ENCODE data around the gene PIK3R3.

Gene PIK3R3

GRCh38 chr1:46130121-46130520 is 2.3 kb downstream of the PIK3R3 start:
- Histone ChIP-seq H3K4me1 (ENCODE audit: control insufficient read depth, insufficient read depth, low read length) (peaks cover 37% of the 10 kb centered on the region), H3K27me3 (replicated peaks; ENCODE audit: control insufficient read depth, insufficient read depth, low read length) (no peaks in the 10 kb centered on the region), H3K9me3 (ENCODE audit: control insufficient read depth, low read length) (no peaks in the 10 kb centered on the region), H3K4me3 (ENCODE audit: low read length) (peak overlapping the region; percentile 96), H3K9ac (ENCODE audit: low read length) (peak overlapping the region; percentile 83), H3K36me3 (ENCODE audit: control insufficient read depth, insufficient read depth, low read length, severe bottlenecking) (no peaks in the 10 kb centered on the region)
- peak; percentile 54 for DNase-seq (ENCODE audit: low read depth)

- DNase-seq (ENCODE audit: low read depth): peak; percentile 72
- H3K9ac ChIP-seq (ENCODE audit: low read length): no peak overlapping the region
- peaks cover 20% of the 10 kb centered on the region for H3K4me1 ChIP-seq (ENCODE audit: control insufficient read depth, insufficient read depth, low read length)
- no peaks in the 10 kb centered on the region for H3K9me3 ChIP-seq (ENCODE audit: control insufficient read depth, low read length)
- no peaks in the 10 kb centered on the region for H3K27me3 ChIP-seq (replicated peaks; ENCODE audit: control insufficient read depth, insufficient read depth, low read length)
- no peak overlapping the region for H3K4me3 ChIP-seq (ENCODE audit: low read length)
- no peaks in the 10 kb centered on the region for H3K36me3 ChIP-seq (ENCODE audit: control insufficient read depth, insufficient read depth, low read length, severe bottlenecking)
Measured at GRCh38 chr1:46128344-46128743, 4.1 kb downstream of the PIK3R3 start.

GRCh38 chr1:46118856-46119255 is 13.6 kb downstream of the PIK3R3 start:
- Histone ChIP-seq H3K9me3 (ENCODE audit: control insufficient read depth, low read length) (no peaks in the 10 kb centered on the region), H3K9ac (ENCODE audit: low read length) (no peak overlapping the region), H3K36me3 (ENCODE audit: control insufficient read depth, insufficient read depth, low read length, severe bottlenecking) (no peaks in the 10 kb centered on the region), H3K4me3 (ENCODE audit: low read length) (no peak overlapping the region), H3K4me1 (ENCODE audit: control insufficient read depth, insufficient read depth, low read length) (peaks cover 3% of the 10 kb centered on the region), H3K27me3 (replicated peaks; ENCODE audit: control insufficient read depth, insufficient read depth, low read length) (no peaks in the 10 kb centered on the region)
- no peak for DNase-seq (ENCODE audit: low read depth)

GRCh38 chr1:46117810-46118494 is 14.5 kb downstream of the PIK3R3 start:
- no peaks in the 10 kb centered on the region for H3K36me3 ChIP-seq (ENCODE audit: control insufficient read depth, insufficient read depth, low read length, severe bottlenecking)
- H3K4me1 ChIP-seq (ENCODE audit: control insufficient read depth, insufficient read depth, low read length): peaks cover 3% of the 10 kb centered on the region
- no peak overlapping the region for H3K9ac ChIP-seq (ENCODE audit: low read length)
- DNase-seq (ENCODE audit: low read depth): no peak
- no peak overlapping the region for H3K4me3 ChIP-seq (ENCODE audit: low read length)
- no peaks in the 10 kb centered on the region for H3K27me3 ChIP-seq (replicated peaks; ENCODE audit: control insufficient read depth, insufficient read depth, low read length)
- no peaks in the 10 kb centered on the region for H3K9me3 ChIP-seq (ENCODE audit: control insufficient read depth, low read length)

- H3K9ac ChIP-seq (ENCODE audit: low read length): peak overlapping the region; percentile 5
- no peaks in the 10 kb centered on the region for H3K36me3 ChIP-seq (ENCODE audit: control insufficient read depth, insufficient read depth, low read length, severe bottlenecking)
Measured at GRCh38 chr1:46114925-46115603, 17.4 kb downstream of the PIK3R3 start.

GRCh38 chr1:46113948-46114347 is 18.5 kb downstream of the PIK3R3 start:
- no peak overlapping the region for H3K4me3 ChIP-seq (ENCODE audit: low read length)
- no peak overlapping the region for H3K9ac ChIP-seq (ENCODE audit: low read length)
- no peaks in the 10 kb centered on the region for H3K27me3 ChIP-seq (replicated peaks; ENCODE audit: control insufficient read depth, insufficient read depth, low read length)
- DNase-seq (ENCODE audit: low read depth): no peak
- no peaks in the 10 kb centered on the region for H3K9me3 ChIP-seq (ENCODE audit: control insufficient read depth, low read length)
- no peaks in the 10 kb centered on the region for H3K36me3 ChIP-seq (ENCODE audit: control insufficient read depth, insufficient read depth, low read length, severe bottlenecking)
- H3K4me1 ChIP-seq (ENCODE audit: control insufficient read depth, insufficient read depth, low read length): peaks cover 6% of the 10 kb centered on the region

More at GRCh38 chr1:46114925-46115603, 17.4 kb downstream of the PIK3R3 start:
- no peak for DNase-seq (ENCODE audit: low read depth)
- H3K9me3 ChIP-seq (ENCODE audit: control insufficient read depth, low read length): no peaks in the 10 kb centered on the region
- peak overlapping the region; percentile 55 for H3K4me3 ChIP-seq (ENCODE audit: low read length)
- no peaks in the 10 kb centered on the region for H3K27me3 ChIP-seq (replicated peaks; ENCODE audit: control insufficient read depth, insufficient read depth, low read length)
- H3K4me1 ChIP-seq (ENCODE audit: control insufficient read depth, insufficient read depth, low read length): peaks cover 6% of the 10 kb centered on the region

- Histone ChIP-seq H3K36me3 (ENCODE audit: control insufficient read depth, insufficient read depth, low read length, severe bottlenecking) (no peaks in the 10 kb centered on the region), H3K4me3 (ENCODE audit: low read length) (no peak overlapping the region), H3K9me3 (ENCODE audit: control insufficient read depth, low read length) (no peaks in the 10 kb centered on the region), H3K27me3 (replicated peaks; ENCODE audit: control insufficient read depth, insufficient read depth, low read length) (no peaks in the 10 kb centered on the region), H3K9ac (ENCODE audit: low read length) (no peak overlapping the region), H3K4me1 (ENCODE audit: control insufficient read depth, insufficient read depth, low read length) (peaks cover 6% of the 10 kb centered on the region)
- no peak for DNase-seq (ENCODE audit: low read depth)
Measured at GRCh38 chr1:46112108-46112507, 20.3 kb downstream of the PIK3R3 start.

- Histone ChIP-seq H3K36me3 (ENCODE audit: control insufficient read depth, insufficient read depth, low read length, severe bottlenecking) (no peaks in the 10 kb centered on the region), H3K9ac (ENCODE audit: low read length) (no peak overlapping the region), H3K4me3 (ENCODE audit: low read length) (no peak overlapping the region), H3K9me3 (ENCODE audit: control insufficient read depth, low read length) (no peaks in the 10 kb centered on the region), H3K4me1 (ENCODE audit: control insufficient read depth, insufficient read depth, low read length) (peaks cover 5% of the 10 kb centered on the region), H3K27me3 (replicated peaks; ENCODE audit: control insufficient read depth, insufficient read depth, low read length) (no peaks in the 10 kb centered on the region)
- DNase-seq (ENCODE audit: low read depth): no peak
Measured at GRCh38 chr1:46110521-46110920, 21.9 kb downstream of the PIK3R3 start.

- no peaks in the 10 kb centered on the region for H3K36me3 ChIP-seq (ENCODE audit: control insufficient read depth, insufficient read depth, low read length, severe bottlenecking)
Measured at GRCh38 chr1:46102769-46103476, 29.5 kb downstream of the PIK3R3 start.

GRCh38 chr1:46099215-46099614 is 33.2 kb downstream of the PIK3R3 start:
- Histone ChIP-seq H3K4me3 (ENCODE audit: low read length) (no peak overlapping the region), H3K9ac (ENCODE audit: low read length) (no peak overlapping the region), H3K9me3 (ENCODE audit: control insufficient read depth, low read length) (peaks cover 12% of the 10 kb centered on the region), H3K4me1 (ENCODE audit: control insufficient read depth, insufficient read depth, low read length) (peaks cover 9% of the 10 kb centered on the region), H3K36me3 (ENCODE audit: control insufficient read depth, insufficient read depth, low read length, severe bottlenecking) (no peaks in the 10 kb centered on the region), H3K27me3 (replicated peaks; ENCODE audit: control insufficient read depth, insufficient read depth, low read length) (no peaks in the 10 kb centered on the region)
- no peak for DNase-seq (ENCODE audit: low read depth)

More at GRCh38 chr1:46102769-46103476, 29.5 kb downstream of the PIK3R3 start:
- Histone ChIP-seq H3K9me3 (ENCODE audit: control insufficient read depth, low read length) (peaks cover 12% of the 10 kb centered on the region), H3K9ac (ENCODE audit: low read length) (no peak overlapping the region), H3K4me3 (ENCODE audit: low read length) (no peak overlapping the region), H3K27me3 (replicated peaks; ENCODE audit: control insufficient read depth, insufficient read depth, low read length) (no peaks in the 10 kb centered on the region), H3K4me1 (ENCODE audit: control insufficient read depth, insufficient read depth, low read length) (no peaks in the 10 kb centered on the region)
- no peak for DNase-seq (ENCODE audit: low read depth)

GRCh38 chr1:46098027-46098712 is 34.3 kb downstream of the PIK3R3 start:
- Histone ChIP-seq H3K27me3 (replicated peaks; ENCODE audit: control insufficient read depth, insufficient read depth, low read length) (no peaks in the 10 kb centered on the region), H3K4me3 (ENCODE audit: low read length) (no peak overlapping the region), H3K36me3 (ENCODE audit: control insufficient read depth, insufficient read depth, low read length, severe bottlenecking) (no peaks in the 10 kb centered on the region), H3K9ac (ENCODE audit: low read length) (no peak overlapping the region), H3K4me1 (ENCODE audit: control insufficient read depth, insufficient read depth, low read length) (peaks cover 11% of the 10 kb centered on the region), H3K9me3 (ENCODE audit: control insufficient read depth, low read length) (peaks cover 12% of the 10 kb centered on the region)
- DNase-seq (ENCODE audit: low read depth): no peak

Measured in adipocyte (in vitro differentiated cells).